HepG2 (cell line): Measurements from ENCODE around the gene CALN1. TPM values are rescaled to one million over a fixed set of nuclear protein-coding genes. Genes with fewer than 3 reads are reported as not detected.

ENCODE experiments used
- ATAC-seq: fragments of 200-7000 bp; cut with Tn5 transposase; 3 replicates; pipeline ENCODE4 v1.9.1; 2020; ENCODE audit warnings: mild to moderate bottlenecking, moderate library complexity
- BruUV-seq: library from RNA; stranded (reverse); fragments of 400-500 nt; replicated peaks from 2 replicates; lab custom pipeline; 2021; lab: Mats Ljungman, UMichigan
- CTCF ChIA-PET: fragments of 300-600 bp; formaldehyde crosslinking; extraction: SDS; loops from one replicate; lab custom pipeline; 2021; ENCODE audit warnings: low total read pairs, inconsistent platforms, low intra/inter-chr PET ratio; lab: Yijun Ruan, JAX
- POLR2A ChIA-PET: fragments of 350-600 bp; sonication (Branson Sonifier 250); formaldehyde crosslinking; loops from one replicate; lab custom pipeline; 2020; ENCODE audit warnings: antibody characterized with exemption, inconsistent platforms; lab: Yijun Ruan, JAX
- DNase-seq: peaks from one replicate; pipeline ENCODE4 v3.0.0-alpha.2; 2015; ENCODE audit warnings: low spot score
- FAIRE-seq: peaks from 3 replicates; lab custom pipeline; 2011; peaks lifted over from hg19 to GRCh38; lab: Jason Lieb, UNC
- H2AFZ ChIP-seq: one replicate; pipeline ENCODE4 v1.6.1; 2011; ENCODE audit warnings: low read length, inconsistent platforms
- H3K27ac ChIP-seq: fragments of 300-600 bp; 3 replicates; pipeline ENCODE4 v1.8.0; 2011; ENCODE audit warnings: mixed run types, mild to moderate bottlenecking, mixed read lengths, low read length, inconsistent platforms; ENCODE audit not compliant: insufficient read depth; ENCODE audit errors: extremely low read length
- H3K27me3 ChIP-seq, 2 experiments: fragments of 200-600 bp in 1 of 2; 2 replicates in 1 of 2; 3 replicates in 1 of 2; pipeline versions ENCODE4 v1.6.0 to v1.8.0; 2011; ENCODE audit warnings: low read length in 2 of 2, mild to moderate bottlenecking in 2 of 2, moderate library complexity in 2 of 2, inconsistent platforms in 1 of 2; ENCODE audit not compliant: insufficient read depth in 2 of 2, control insufficient read depth in 1 of 2
- H3K36me3 ChIP-seq, 2 experiments: fragments of 200-600 bp in 1 of 2; replicated peaks in 1 of 2; 2 replicates in 1 of 2; 3 replicates in 1 of 2; pipeline versions ENCODE4 v1.5.1 to v1.8.0; 2011; ENCODE audit warnings: low read length in 2 of 2, inconsistent platforms in 1 of 2; ENCODE audit not compliant: insufficient read depth in 2 of 2, control insufficient read depth in 1 of 2
- H3K4me1 ChIP-seq: 2 replicates; pipeline ENCODE4 v1.5.1; 2012; ENCODE audit warnings: low read length, inconsistent platforms; ENCODE audit not compliant: insufficient read depth
- H3K4me2 ChIP-seq: 2 replicates; pipeline ENCODE4 v1.6.0; 2011; ENCODE audit warnings: low read depth, low read length, inconsistent platforms
- H3K4me3 ChIP-seq, 3 experiments: fragments of 200-600 bp in 1 of 3; sonication (generic), shearing (Covaris generic) in 1 of 3; replicated peaks in 1 of 3; 2 replicates each; pipeline ENCODE4 v1.5.1; 2011 to 2016; ENCODE audit warnings: low read length in 3 of 3, inconsistent platforms in 2 of 3, low read depth in 2 of 3, mild to moderate bottlenecking in 2 of 3, control low read depth in 1 of 3, mixed read lengths in 1 of 3; ENCODE audit not compliant: insufficient read depth in 1 of 3
- H3K79me2 ChIP-seq: one replicate; pipeline ENCODE4 v1.6.1; 2011; ENCODE audit warnings: low read length, inconsistent platforms; ENCODE audit not compliant: insufficient read depth
- H3K9ac ChIP-seq: 2 replicates; pipeline ENCODE4 v1.6.0; 2011; ENCODE audit warnings: mild to moderate bottlenecking, low read depth, low read length, inconsistent platforms; ENCODE audit not compliant: insufficient read depth
- H3K9me3 ChIP-seq: 2 replicates; pipeline ENCODE4 v1.5.1; 2012; ENCODE audit warnings: mild to moderate bottlenecking, low read length
- H4K20me1 ChIP-seq: 2 replicates; pipeline ENCODE4 v1.6.0; 2011; ENCODE audit warnings: inconsistent platforms, mild to moderate bottlenecking, low read length, moderate library complexity; ENCODE audit not compliant: insufficient read depth
- CCAR2 ChIP-seq: fragments of 200-400 bp; formaldehyde crosslinking; optimal IDR thresholded peaks from 2 replicates; pipeline ENCODE3; 2018; ENCODE audit warnings: low read depth, mild to moderate bottlenecking, low read length, moderate library complexity
- IKZF1 ChIP-seq: fragments of 450-650 bp; IDR thresholded peaks from 2 replicates; pipeline ENCODE4 v1.7.1; 2016
- KLF13 ChIP-seq: sonication (generic); formaldehyde crosslinking; IDR thresholded peaks from 2 replicates; pipeline ENCODE4 v1.4.0; 2020; ENCODE audit warnings: mild to moderate bottlenecking, missing genetic modification reagents
- PHB2 ChIP-seq: fragments of 450-650 bp; IDR thresholded peaks from 2 replicates; pipeline ENCODE4 v1.6.1; 2018; ENCODE audit not compliant: partially characterized antibody
- PTBP1 ChIP-seq: fragments of 200-400 bp; formaldehyde crosslinking; IDR thresholded peaks from 2 replicates; pipeline ENCODE4 v1.6.1; 2018; ENCODE audit warnings: low read length, low read depth; ENCODE audit not compliant: poor library complexity, severe bottlenecking
- RBFOX2 ChIP-seq: fragments of 200-400 bp; formaldehyde crosslinking; IDR thresholded peaks from 2 replicates; pipeline ENCODE4 v1.6.1; 2017; ENCODE audit warnings: low read depth, mild to moderate bottlenecking, low read length
- TRAFD1 ChIP-seq: sonication (generic); formaldehyde crosslinking; IDR thresholded peaks from 2 replicates; pipeline ENCODE4 v1.5.1; 2020; ENCODE audit warnings: missing genetic modification reagents, mild to moderate bottlenecking, borderline replicate concordance
- U2AF2 ChIP-seq: fragments of 200-400 bp; formaldehyde crosslinking; IDR thresholded peaks from 2 replicates; pipeline ENCODE4 v1.6.1; 2017; ENCODE audit warnings: low read depth, mild to moderate bottlenecking, low read length
- ZFP1 ChIP-seq: IDR thresholded peaks from 2 replicates; pipeline ENCODE4 v1.6.1; 2016
- ZFP36 ChIP-seq: fragments of 150-350 bp; IDR thresholded peaks from 2 replicates; pipeline ENCODE4 v1.6.1; 2018; ENCODE audit warnings: borderline replicate concordance, low read length, low read depth; ENCODE audit not compliant: partially characterized antibody
- ZFP37 ChIP-seq: sonication (generic); formaldehyde crosslinking; IDR thresholded peaks from 2 replicates; pipeline ENCODE4 v1.4.0; 2020; ENCODE audit warnings: missing genetic modification reagents, borderline replicate concordance
- ZNF747 ChIP-seq: sonication (generic); formaldehyde crosslinking; IDR thresholded peaks from 2 replicates; pipeline ENCODE4 v1.8.1; 2023; ENCODE audit warnings: missing genetic modification reagents, mild to moderate bottlenecking, borderline replicate concordance
- ZNF766 ChIP-seq: sonication (generic); formaldehyde crosslinking; IDR thresholded peaks from 2 replicates; pipeline ENCODE4 v1.5.0; 2020; ENCODE audit warnings: missing genetic modification reagents, borderline replicate concordance
- ZNF790 ChIP-seq: sonication (generic); formaldehyde crosslinking; IDR thresholded peaks from 2 replicates; pipeline ENCODE4 v1.8.0; 2022; ENCODE audit warnings: missing genetic modification reagents, mild to moderate bottlenecking, borderline replicate concordance
- WGBS: methylation state at CpG from one replicate; pipeline ENCODE4 v1.1.6; 2017; ENCODE audit warnings: low lambda C conversion rate; 5-methylcytosine and 5-hydroxymethylcytosine counted together
- in situ Hi-C: cut with HindIII; loops from 2 replicates; pipeline ENCODE4 v1.10.0; 2017; ENCODE audit warnings: low pct_unique_long_range_greater_than_20kb; ENCODE audit not compliant: extremely low pct_ligation_motif_present
- intact Hi-C: fragments of 100-400 bp; cut with micrococcal nuclease; formaldehyde crosslinking; loops from one replicate; pipeline ENCODE4 v1.10.0; 2022; ENCODE audit not compliant: unreplicated experiment
- polyA plus RNA-seq, 8 experiments: library from polyadenylated mRNA; depleted of rRNA in 3 of 8; stranded (reverse) in 7 of 8; unstranded in 1 of 8; fragments of >200 nt; fragmentation: Illumina TruSeq in 4 of 8; extraction: Trizol in 4 of 8; gene quantifications; 2 replicates each; pipeline versions ENCODE4 v1.2.1 to v1.2.3, GENCODE V29; 2011 to 2016; ENCODE audit warnings: low read depth in 4 of 8, missing spikeins in 1 of 8, mixed read lengths in 1 of 8; ENCODE audit not compliant: insufficient read depth in 1 of 8
- total RNA-seq, 5 experiments: library from RNA; depleted of rRNA; stranded (reverse); fragments of >200 nt; fragmentation: Illumina TruSeq; extraction: Trizol; gene quantifications; 2 replicates each; pipeline ENCODE4 v1.2.3, GENCODE V29; 2016; ENCODE audit warnings: low read depth in 1 of 5
- TF ChIP-seq, protein P1 (sequence below): sonication (generic); formaldehyde crosslinking; IDR thresholded peaks from 2 replicates; pipeline ENCODE4 v1.4.0; 2020; ENCODE audit warnings: missing genetic modification reagents

CALN1 gene
- total and polyA plus RNA-seq, 2 of the 13 experiments (the other 11 are each of a cell fraction or from before 2014, with no cell fraction given): not detected

GRCh38 chr7:71780282-71780681 lies 631.9 kb downstream of the CALN1 start:
- Histone ChIP-seq H3K4me1 (no peaks in the 10 kb centered on the region), H3K9me3 (no peaks in the 10 kb centered on the region), H3K36me3 (no peaks in the 10 kb centered on the region), H3K27ac (no peak overlapping the region), H3K9ac (no peak overlapping the region), H3K4me3 (no peak overlapping the region), H3K27me3 (no peaks in the 10 kb centered on the region), H3K79me2 (no peaks in the 10 kb centered on the region), H3K4me2 (no peak overlapping the region), H4K20me1 (no peaks in the 10 kb centered on the region), H2AFZ (no peak overlapping the region)
- FAIRE-seq (no peak), ATAC-seq (no peak), DNase-seq (no peak)
- 32% methylated on average over 7 of the region's 7 CpGs for WGBS
- POLR2A ChIA-PET: no interaction called here
- BruUV-seq: no TSS peak
- in situ Hi-C loops: no loop called here
- intact Hi-C loops: no loop called here
- TF ChIP-seq CCAR2: no peak
- TF ChIP-seq, protein P1, sequence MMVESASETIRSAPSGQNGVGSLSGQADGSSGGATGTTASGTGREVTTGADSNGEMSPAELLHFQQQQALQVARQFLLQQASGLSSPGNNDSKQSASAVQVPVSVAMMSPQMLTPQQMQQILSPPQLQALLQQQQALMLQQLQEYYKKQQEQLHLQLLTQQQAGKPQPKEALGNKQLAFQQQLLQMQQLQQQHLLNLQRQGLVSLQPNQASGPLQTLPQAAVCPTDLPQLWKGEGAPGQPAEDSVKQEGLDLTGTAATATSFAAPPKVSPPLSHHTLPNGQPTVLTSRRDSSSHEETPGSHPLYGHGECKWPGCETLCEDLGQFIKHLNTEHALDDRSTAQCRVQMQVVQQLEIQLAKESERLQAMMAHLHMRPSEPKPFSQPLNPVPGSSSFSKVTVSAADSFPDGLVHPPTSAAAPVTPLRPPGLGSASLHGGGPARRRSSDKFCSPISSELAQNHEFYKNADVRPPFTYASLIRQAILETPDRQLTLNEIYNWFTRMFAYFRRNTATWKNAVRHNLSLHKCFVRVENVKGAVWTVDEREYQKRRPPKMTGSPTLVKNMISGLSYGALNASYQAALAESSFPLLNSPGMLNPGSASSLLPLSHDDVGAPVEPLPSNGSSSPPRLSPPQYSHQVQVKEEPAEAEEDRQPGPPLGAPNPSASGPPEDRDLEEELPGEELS (CRISPR knock-in tag): no peak
- TF ChIP-seq ZFP36: no peak
- TF ChIP-seq KLF13 (CRISPR knock-in tag): no peak
- TF ChIP-seq TRAFD1 (CRISPR knock-in tag): no peak
- TF ChIP-seq PTBP1: no peak
- no peak for TF ChIP-seq ZFP37 (CRISPR knock-in tag)
- no peak for TF ChIP-seq ZFP1 (CRISPR knock-in tag)
- no peak for TF ChIP-seq ZNF747 (CRISPR knock-in tag)
- no peak for TF ChIP-seq ZNF790 (CRISPR knock-in tag)
- TF ChIP-seq IKZF1: no peak
- TF ChIP-seq PHB2: no peak
- TF ChIP-seq ZNF766: no peak
- no peak for TF ChIP-seq U2AF2
- TF ChIP-seq RBFOX2: no peak
- CTCF ChIA-PET: no interaction called here
